Bronchial epithelial cell (primary cell): ENCODE data around the gene SETSIP. TPM values are rescaled to one million over a fixed set of nuclear protein-coding genes. Genes with fewer than 3 reads are reported as not detected.

Experiments used
- total RNA-seq: library from RNA; depleted of rRNA; stranded (reverse); fragments of >200 nt; gene quantifications from 2 replicates; pipeline ENCODE4 v1.2.1, GENCODE V29; 2014

SETSIP gene
- total RNA-seq, 1 donor from 2014 or later: 0.26 TPM

Other genes starting within 250 kb of the SETSIP start
- gene TGFBR3, start 189.3 kb downstream of the SETSIP start, total RNA-seq: 0.51 and 1.8 TPM in 2 replicates
- not detected in 2 replicates for gene BRDT, start 126.0 kb downstream of the SETSIP start, total RNA-seq
- 0.13 and 0.26 TPM in 2 replicates for gene EPHX4, start 45.4 kb downstream of the SETSIP start, total RNA-seq
- 2.6 and 4.1 TPM in 2 replicates for gene BTBD8, start 4.9 kb upstream of the SETSIP start, total RNA-seq
- gene C1orf146, start 142.5 kb upstream of the SETSIP start, total RNA-seq: not detected in 2 replicates
- 4.5 and 4.7 TPM in 2 replicates for gene GLMN, start 223.6 kb upstream of the SETSIP start, total RNA-seq
- gene RPAP2, start 223.6 kb upstream of the SETSIP start, total RNA-seq: 4.7 and 5.1 TPM in 2 replicates